ENCODE data around the gene BEAN1. TPM values are rescaled to one million over a fixed set of nuclear protein-coding genes. Genes with fewer than 3 reads are reported as not detected.

The BEAN1 gene
- total and polyA plus RNA-seq, 8 donors, result 0.08 to 0.41 (median 0.14) TPM; not detected in 5

- Histone ChIP-seq H3K36me3 (no peaks in the 10 kb centered on the region), H3K4me1 (no peaks in the 10 kb centered on the region), H3K4me3 (no peak overlapping the region), H3K27me3 (peaks cover 0 to 6% (median 0%) of the 10 kb centered on the region in 4 donors), H3K27ac (no peak overlapping the region), H3K9me3 (no peaks in the 10 kb centered on the region)
- ATAC-seq (peak in 3 of 4 donors; percentile 26 to 60 (median 45)), DNase-seq (no peak), FAIRE-seq (no peak)
- WGBS, 2 donors, result 18 to 36% methylated on average over 4 of the region's 4 CpGs
- TF ChIP-seq CTCF (IDR thresholded peaks at IDR 0.05), result no peak
- intact Hi-C loops (cut with DNase I), result no loop called here
Observed at GRCh38 chr16:66474750-66475199, 47.7 kb downstream of the BEAN1 start.

- Histone ChIP-seq H3K9me3 (no peaks in the 10 kb centered on the region), H3K4me1 (no peaks in the 10 kb centered on the region), H3K27ac (no peak overlapping the region), H3K27me3 (peaks cover 0 to 6% (median 0%) of the 10 kb centered on the region in 4 donors), H3K4me3 (no peak overlapping the region), H3K36me3 (no peaks in the 10 kb centered on the region)
- TF ChIP-seq CTCF (IDR thresholded peaks at IDR 0.05), result no peak
- WGBS, 2 donors, result 51 to 64% methylated on average over 2 of the region's 2 CpGs
- ATAC-seq (no peak), FAIRE-seq (no peak), DNase-seq (no peak)
- intact Hi-C loops (cut with DNase I), result no loop called here
Observed at GRCh38 chr16:66475232-66475631, 48.1 kb downstream of the BEAN1 start.

GRCh38 chr16:66476328-66477027, 49.4 kb downstream of the BEAN1 start:
- ATAC-seq (no peak), DNase-seq (no peak), FAIRE-seq (no peak)
- Histone ChIP-seq H3K27ac (no peak overlapping the region), H3K4me1 (no peaks in the 10 kb centered on the region), H3K9me3 (no peaks in the 10 kb centered on the region), H3K4me3 (no peak overlapping the region), H3K27me3 (peaks cover 0 to 6% (median 0%) of the 10 kb centered on the region in 4 donors), H3K36me3 (no peaks in the 10 kb centered on the region)
- no peak for TF ChIP-seq CTCF (IDR thresholded peaks at IDR 0.05)
- intact Hi-C loops (cut with DNase I), result no loop called here
- WGBS, 2 donors, result 46 to 59% methylated on average over 8 of the region's 8 CpGs

- H3K9me3 ChIP-seq, result no peaks in the 10 kb centered on the region
- no peak for TF ChIP-seq CTCF (IDR thresholded peaks at IDR 0.05)
- FAIRE-seq, result no peak
- no peak for DNase-seq
- no peaks in the 10 kb centered on the region for H3K36me3 ChIP-seq
- H3K27me3 ChIP-seq, result peaks cover 0 to 6% (median 0%) of the 10 kb centered on the region in 4 donors
- WGBS, 2 donors, result 28 to 39% methylated on average over 2 of the region's 2 CpGs
- H3K4me3 ChIP-seq, result no peak overlapping the region
- intact Hi-C loops (cut with DNase I), result no loop called here
- no peaks in the 10 kb centered on the region for H3K4me1 ChIP-seq
- ATAC-seq, result no peak
- H3K27ac ChIP-seq, result no peak overlapping the region
Observed at GRCh38 chr16:66477028-66477515, 50.0 kb downstream of the BEAN1 start.

Measured in pancreas (tissue), 10 donors.